HFF-Myc (cell line): Measurements from ENCODE around the gene GTF3A.
"Not testable (repeated sequence)": the region's sequence is repeated elsewhere in the genome, so short reads cannot be mapped to it uniquely, and the experiment has no call there.

ENCODE experiments used
- DNase-seq: peaks from one replicate; pipeline ENCODE4 v3.0.0-alpha.2; 2011; ENCODE audit warnings: low read depth; ENCODE audit errors: extremely low read depth
- H3K4me3 ChIP-seq: replicated peaks from 2 replicates; pipeline ENCODE4 v1.5.1; 2011; ENCODE audit warnings: low read depth, mild to moderate bottlenecking, control low read depth, low read length
- CTCF ChIP-seq: IDR thresholded peaks from 2 replicates; pipeline ENCODE4 v1.5.1; 2012; ENCODE audit warnings: mild to moderate bottlenecking, low read depth, low read length, control low read depth; ENCODE audit errors: missing control alignments

Gene GTF3A

GRCh38 chr13:27396252-27396846, 28.1 kb upstream of the GTF3A start:
- H3K4me3 ChIP-seq: no peak overlapping the region
- TF ChIP-seq CTCF: no peak
- no peak for DNase-seq

- no peak for DNase-seq
Measured at GRCh38 chr13:27398360-27398759, 26.1 kb upstream of the GTF3A start.

GRCh38 chr13:27400405-27400804, 24.0 kb upstream of the GTF3A start:
- not testable (repeated sequence) for H3K4me3 ChIP-seq, DNase-seq

More at GRCh38 chr13:27398360-27398759, 26.1 kb upstream of the GTF3A start:
- no peak overlapping the region for H3K4me3 ChIP-seq
- TF ChIP-seq CTCF: no peak

- no peak for TF ChIP-seq CTCF
- H3K4me3 ChIP-seq: no peak overlapping the region
- no peak for DNase-seq
Measured at GRCh38 chr13:27401210-27401609, 23.2 kb upstream of the GTF3A start.

GRCh38 chr13:27403203-27403678, 21.2 kb upstream of the GTF3A start:
- no peak for DNase-seq
- no peak for TF ChIP-seq CTCF
- H3K4me3 ChIP-seq: no peak overlapping the region

GRCh38 chr13:27403727-27404385, 20.6 kb upstream of the GTF3A start:
- no peak overlapping the region for H3K4me3 ChIP-seq
- no peak for DNase-seq
- TF ChIP-seq CTCF: no peak

- no peak for DNase-seq
- no peak for TF ChIP-seq CTCF
- no peak overlapping the region for H3K4me3 ChIP-seq
Measured at GRCh38 chr13:27404680-27405079, 19.7 kb upstream of the GTF3A start.
